HepG2 (cell line): ENCODE results near the gene DCTN3. TPM values are rescaled to one million over a fixed set of nuclear protein-coding genes. Genes with fewer than 3 reads are reported as not detected.

ENCODE experiments used
- ATAC-seq: fragments of 200-7000 bp; cut with Tn5 transposase; 3 replicates; pipeline ENCODE4 v1.9.1; 2020; ENCODE audit warnings: mild to moderate bottlenecking, moderate library complexity
- BruUV-seq: library from RNA; stranded (reverse); fragments of 400-500 nt; replicated peaks from 2 replicates; lab custom pipeline; 2021; lab: Mats Ljungman, UMichigan
- CTCF ChIA-PET: fragments of 300-600 bp; formaldehyde crosslinking; extraction: SDS; loops from one replicate; lab custom pipeline; 2021; ENCODE audit warnings: low total read pairs, inconsistent platforms, low intra/inter-chr PET ratio; lab: Yijun Ruan, JAX
- POLR2A ChIA-PET: fragments of 350-600 bp; sonication (Branson Sonifier 250); formaldehyde crosslinking; loops from one replicate; lab custom pipeline; 2020; ENCODE audit warnings: antibody characterized with exemption, inconsistent platforms; lab: Yijun Ruan, JAX
- DNase-seq: peaks from one replicate; pipeline ENCODE4 v3.0.0-alpha.2; 2015; ENCODE audit warnings: low spot score
- FAIRE-seq: peaks from 3 replicates; lab custom pipeline; 2011; peaks lifted over from hg19 to GRCh38; lab: Jason Lieb, UNC
- H2AFZ ChIP-seq: one replicate; pipeline ENCODE4 v1.6.1; 2011; ENCODE audit warnings: low read length, inconsistent platforms
- H3K27ac ChIP-seq: fragments of 300-600 bp; 3 replicates; pipeline ENCODE4 v1.8.0; 2011; ENCODE audit warnings: mixed run types, mild to moderate bottlenecking, mixed read lengths, low read length, inconsistent platforms; ENCODE audit not compliant: insufficient read depth; ENCODE audit errors: extremely low read length
- H3K27me3 ChIP-seq, 2 experiments: fragments of 200-600 bp in 1 of 2; 2 replicates in 1 of 2; 3 replicates in 1 of 2; pipeline versions ENCODE4 v1.6.0 to v1.8.0; 2011; ENCODE audit warnings: low read length in 2 of 2, mild to moderate bottlenecking in 2 of 2, moderate library complexity in 2 of 2, inconsistent platforms in 1 of 2; ENCODE audit not compliant: insufficient read depth in 2 of 2, control insufficient read depth in 1 of 2
- H3K36me3 ChIP-seq, 2 experiments: fragments of 200-600 bp in 1 of 2; replicated peaks in 1 of 2; 2 replicates in 1 of 2; 3 replicates in 1 of 2; pipeline versions ENCODE4 v1.5.1 to v1.8.0; 2011; ENCODE audit warnings: low read length in 2 of 2, inconsistent platforms in 1 of 2; ENCODE audit not compliant: insufficient read depth in 2 of 2, control insufficient read depth in 1 of 2
- H3K4me1 ChIP-seq: 2 replicates; pipeline ENCODE4 v1.5.1; 2012; ENCODE audit warnings: low read length, inconsistent platforms; ENCODE audit not compliant: insufficient read depth
- H3K4me2 ChIP-seq: 2 replicates; pipeline ENCODE4 v1.6.0; 2011; ENCODE audit warnings: low read depth, low read length, inconsistent platforms
- H3K4me3 ChIP-seq, 3 experiments: fragments of 200-600 bp in 1 of 3; sonication (generic), shearing (Covaris generic) in 1 of 3; replicated peaks in 1 of 3; 2 replicates each; pipeline ENCODE4 v1.5.1; 2011 to 2016; ENCODE audit warnings: low read length in 3 of 3, inconsistent platforms in 2 of 3, low read depth in 2 of 3, mild to moderate bottlenecking in 2 of 3, control low read depth in 1 of 3, mixed read lengths in 1 of 3; ENCODE audit not compliant: insufficient read depth in 1 of 3
- H3K79me2 ChIP-seq: one replicate; pipeline ENCODE4 v1.6.1; 2011; ENCODE audit warnings: low read length, inconsistent platforms; ENCODE audit not compliant: insufficient read depth
- H3K9ac ChIP-seq: 2 replicates; pipeline ENCODE4 v1.6.0; 2011; ENCODE audit warnings: mild to moderate bottlenecking, low read depth, low read length, inconsistent platforms; ENCODE audit not compliant: insufficient read depth
- H3K9me3 ChIP-seq: 2 replicates; pipeline ENCODE4 v1.5.1; 2012; ENCODE audit warnings: mild to moderate bottlenecking, low read length
- H4K20me1 ChIP-seq: 2 replicates; pipeline ENCODE4 v1.6.0; 2011; ENCODE audit warnings: inconsistent platforms, mild to moderate bottlenecking, low read length, moderate library complexity; ENCODE audit not compliant: insufficient read depth
- HMGXB4 ChIP-seq, 2 experiments: sonication (generic) in 1 of 2; formaldehyde crosslinking in 1 of 2; IDR thresholded peaks; 2 replicates each; pipeline versions ENCODE4 v1.4.0 to v1.6.1; 2018 to 2020; ENCODE audit warnings: missing genetic modification reagents in 2 of 2, borderline replicate concordance in 1 of 2, low read depth in 1 of 2, mild to moderate bottlenecking in 1 of 2, missing biosample characterization in 1 of 2
- HNRNPL ChIP-seq: fragments of 200-400 bp; formaldehyde crosslinking; IDR thresholded peaks from 2 replicates; pipeline ENCODE4 v1.6.1; 2017; ENCODE audit warnings: mild to moderate bottlenecking, low read depth, low read length
- MXI1 ChIP-seq: IDR thresholded peaks from 3 replicates; pipeline ENCODE4 v1.6.1; 2012; ENCODE audit warnings: low read depth, low read length, inconsistent platforms, borderline replicate concordance
- NAIF1 ChIP-seq: sonication (generic); formaldehyde crosslinking; IDR thresholded peaks from 2 replicates; pipeline ENCODE4 v1.5.0; 2020; ENCODE audit warnings: mild to moderate bottlenecking, missing genetic modification reagents, borderline replicate concordance
- PHF21A ChIP-seq: sonication (generic); formaldehyde crosslinking; IDR thresholded peaks from 2 replicates; pipeline ENCODE4 v1.5.0; 2020; ENCODE audit warnings: mild to moderate bottlenecking, missing genetic modification reagents
- RFXAP ChIP-seq: sonication (generic); formaldehyde crosslinking; IDR thresholded peaks from 2 replicates; pipeline ENCODE4 v1.4.0; 2020; ENCODE audit warnings: missing genetic modification reagents, borderline replicate concordance
- SIX1 ChIP-seq: sonication (generic); formaldehyde crosslinking; IDR thresholded peaks from 2 replicates; pipeline ENCODE4 v1.4.0; 2020; ENCODE audit warnings: missing genetic modification reagents, borderline replicate concordance
- SOX6 ChIP-seq, 2 experiments: fragments of 450-650 bp in 1 of 2; sonication (generic) in 1 of 2; formaldehyde crosslinking in 1 of 2; IDR thresholded peaks; 2 replicates each; pipeline versions ENCODE4 v1.4.0 to v1.6.1; 2017 to 2020; ENCODE audit warnings: antibody characterized with exemption in 1 of 2, mild to moderate bottlenecking in 1 of 2, missing genetic modification reagents in 1 of 2
- SRY ChIP-seq: sonication (generic); formaldehyde crosslinking; IDR thresholded peaks from 2 replicates; pipeline ENCODE4 v1.8.0; 2022; ENCODE audit warnings: mild to moderate bottlenecking, missing genetic modification reagents
- XRCC5 ChIP-seq: fragments of 200-400 bp; formaldehyde crosslinking; optimal IDR thresholded peaks from 2 replicates; pipeline ENCODE3; 2017; ENCODE audit warnings: mild to moderate bottlenecking, low read length
- ZFP37 ChIP-seq: sonication (generic); formaldehyde crosslinking; IDR thresholded peaks from 2 replicates; pipeline ENCODE4 v1.4.0; 2020; ENCODE audit warnings: missing genetic modification reagents, borderline replicate concordance
- ZNF44 ChIP-seq: sonication (generic); formaldehyde crosslinking; IDR thresholded peaks from 2 replicates; pipeline ENCODE4 v1.5.1; 2020; ENCODE audit warnings: mild to moderate bottlenecking, missing genetic modification reagents
- ZNF574 ChIP-seq: sonication (generic); formaldehyde crosslinking; IDR thresholded peaks from 2 replicates; pipeline ENCODE4 v1.4.0; 2020; ENCODE audit warnings: missing genetic modification reagents
- WGBS: methylation state at CpG from one replicate; pipeline ENCODE4 v1.1.6; 2017; ENCODE audit warnings: low lambda C conversion rate; 5-methylcytosine and 5-hydroxymethylcytosine counted together
- in situ Hi-C: cut with HindIII; loops from 2 replicates; pipeline ENCODE4 v1.10.0; 2017; ENCODE audit warnings: low pct_unique_long_range_greater_than_20kb; ENCODE audit not compliant: extremely low pct_ligation_motif_present
- intact Hi-C: fragments of 100-400 bp; cut with micrococcal nuclease; formaldehyde crosslinking; loops from one replicate; pipeline ENCODE4 v1.10.0; 2022; ENCODE audit not compliant: unreplicated experiment
- polyA plus RNA-seq, 8 experiments: library from polyadenylated mRNA; depleted of rRNA in 3 of 8; stranded (reverse) in 7 of 8; unstranded in 1 of 8; fragments of >200 nt; fragmentation: Illumina TruSeq in 4 of 8; extraction: Trizol in 4 of 8; gene quantifications; 2 replicates each; pipeline versions ENCODE4 v1.2.1 to v1.2.3, GENCODE V29; 2011 to 2016; ENCODE audit warnings: low read depth in 4 of 8, missing spikeins in 1 of 8, mixed read lengths in 1 of 8; ENCODE audit not compliant: insufficient read depth in 1 of 8
- total RNA-seq, 5 experiments: library from RNA; depleted of rRNA; stranded (reverse); fragments of >200 nt; fragmentation: Illumina TruSeq; extraction: Trizol; gene quantifications; 2 replicates each; pipeline ENCODE4 v1.2.3, GENCODE V29; 2016; ENCODE audit warnings: low read depth in 1 of 5
- TF ChIP-seq, protein P1 (sequence below): sonication (generic); formaldehyde crosslinking; conservative IDR thresholded peaks from 2 replicates; pipeline ENCODE4 v1.8.0; 2022; ENCODE audit warnings: mild to moderate bottlenecking, moderate library complexity, missing genetic modification reagents
- TF ChIP-seq, protein P2 (sequence below): sonication (generic); formaldehyde crosslinking; IDR thresholded peaks from 2 replicates; pipeline ENCODE4 v1.5.0; 2020; ENCODE audit warnings: missing genetic modification reagents, mild to moderate bottlenecking, borderline replicate concordance

Gene DCTN3
- total and polyA plus RNA-seq, 2 of the 13 experiments (the other 11 are each of a cell fraction or from before 2014, with no cell fraction given) = 27.4 to 34.5 TPM

DNA sequence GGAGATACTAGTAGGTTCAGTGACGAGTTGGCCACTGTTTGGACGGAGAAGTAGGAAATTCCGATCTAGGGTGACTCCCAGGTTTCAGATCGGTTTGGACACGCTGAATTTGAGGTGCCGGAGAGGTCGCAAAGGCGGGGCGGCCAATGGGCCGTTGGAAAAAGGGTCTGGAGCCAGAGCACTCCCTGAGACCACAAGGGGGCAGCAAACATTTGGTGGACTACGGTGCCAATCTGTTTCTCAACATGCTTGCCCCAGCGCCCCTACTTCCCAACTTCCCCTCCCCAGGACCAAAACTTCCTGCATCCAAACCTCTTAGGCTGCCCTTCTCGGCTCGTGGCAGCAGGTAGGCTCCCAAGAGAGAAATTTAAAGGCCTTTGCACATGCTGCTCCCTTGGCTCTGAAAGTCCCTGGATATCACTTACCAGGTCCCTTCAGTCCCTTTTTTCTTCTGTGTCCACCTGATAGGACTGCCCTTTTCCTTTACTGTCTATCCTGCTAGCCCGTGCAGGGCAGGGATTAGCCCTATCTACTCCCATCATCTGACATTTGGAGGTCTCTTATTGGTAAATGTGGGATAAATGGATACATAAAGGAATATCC, 7.4 kb downstream of the DCTN3 start:
- H3K4me3 ChIP-seq = peak overlapping the region; percentile 84 to 91 (median 89)
- in situ Hi-C loops = no loop called here
- peak overlapping the region; percentile 95; the same call in 1 of the 2 replicates for H3K9ac ChIP-seq
- H2AFZ ChIP-seq = no peak overlapping the region
- CTCF ChIA-PET = interaction anchor here (1.1 to 3.5 kb wide), 3 partner anchors 20 to 62 kb away, joined by 3 to 54 read pairs (median 6); no protein-coding TSS in a partner anchor
- WGBS = under 1% methylated on average over 12 of the region's 15 CpGs
- ATAC-seq = peak; percentile 78
- no peaks in the 10 kb centered on the region; the same call in 1 of the 2 replicates for H4K20me1 ChIP-seq
- peaks cover 1 to 4% of the 10 kb centered on the region in 2 experiments; a peak in 2 of 5 replicates for H3K36me3 ChIP-seq
- H3K27ac ChIP-seq = no peak overlapping the region
- no peaks in the 10 kb centered on the region for H3K9me3 ChIP-seq
- peaks cover 29% of the 10 kb centered on the region for H3K4me1 ChIP-seq
- BruUV-seq = no TSS peak
- intact Hi-C loops = loop anchor here (1.0 kb wide), 2 partner anchors 7 to 21 kb away; partner anchors contain the start of gene DCTN3
- peak overlapping the region; percentile 77 for H3K4me2 ChIP-seq
- FAIRE-seq = peak; percentile 82
- DNase-seq = peak; percentile 73
- H3K79me2 ChIP-seq = peaks cover 6% of the 10 kb centered on the region
- POLR2A ChIA-PET = interaction anchor here (0.9 to 2.2 kb wide), 6 partner anchors 16 to 52 kb away, joined by 3 to 13 read pairs (median 4); partner anchors contain the start of genes ARID3C, GALT and SIGMAR1
- H3K27me3 ChIP-seq = no peaks in the 10 kb centered on the region
- TF ChIP-seq SOX6 (IDR thresholded peaks at IDR 0.05) (no peak), SOX6 (CRISPR knock-in tag; IDR thresholded peaks at IDR 0.05) (peak; percentile 18; the same call in 1 of the 2 replicates), PHF21A (CRISPR knock-in tag) (no peak), HMGXB4 (CRISPR knock-in tag; IDR thresholded peaks at IDR 0.05; ENCODE audit: borderline replicate concordance in 1 of 2, low read depth in 1 of 2) (peak in 1 of 2 experiments; percentile 37; a peak in 1 of 4 replicates), SRY (CRISPR knock-in tag) (0 out of 2 replicates have a peak, but pooled peaks have one; percentile 10), HNRNPL (0 out of 2 replicates have a peak, but pooled peaks have one; percentile 25), MXI1 (peak; percentile 8; the same call in 1 of the 3 replicates), SIX1 (CRISPR knock-in tag) (no peak), ZNF574 (CRISPR knock-in tag) (peak; percentile 19; the same call in 1 of the 2 replicates), XRCC5 (peak; percentile 30), RFXAP (CRISPR knock-in tag) (no peak), NAIF1 (CRISPR knock-in tag) (no peak), ZNF44 (no peak), ZFP37 (CRISPR knock-in tag) (0 out of 2 replicates have a peak, but pooled peaks have one; percentile 29)
- TF ChIP-seq, protein P1, sequence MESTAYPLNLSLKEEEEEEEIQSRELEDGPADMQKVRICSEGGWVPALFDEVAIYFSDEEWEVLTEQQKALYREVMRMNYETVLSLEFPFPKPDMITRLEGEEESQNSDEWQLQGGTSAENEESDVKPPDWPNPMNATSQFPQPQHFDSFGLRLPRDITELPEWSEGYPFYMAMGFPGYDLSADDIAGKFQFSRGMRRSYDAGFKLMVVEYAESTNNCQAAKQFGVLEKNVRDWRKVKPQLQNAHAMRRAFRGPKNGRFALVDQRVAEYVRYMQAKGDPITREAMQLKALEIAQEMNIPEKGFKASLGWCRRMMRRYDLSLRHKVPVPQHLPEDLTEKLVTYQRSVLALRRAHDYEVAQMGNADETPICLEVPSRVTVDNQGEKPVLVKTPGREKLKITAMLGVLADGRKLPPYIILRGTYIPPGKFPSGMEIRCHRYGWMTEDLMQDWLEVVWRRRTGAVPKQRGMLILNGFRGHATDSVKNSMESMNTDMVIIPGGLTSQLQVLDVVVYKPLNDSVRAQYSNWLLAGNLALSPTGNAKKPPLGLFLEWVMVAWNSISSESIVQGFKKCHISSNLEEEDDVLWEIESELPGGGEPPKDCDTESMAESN (CRISPR knock-in tag) = peak; percentile 43; the same call in 1 of the 2 replicates
- TF ChIP-seq, protein P2, sequence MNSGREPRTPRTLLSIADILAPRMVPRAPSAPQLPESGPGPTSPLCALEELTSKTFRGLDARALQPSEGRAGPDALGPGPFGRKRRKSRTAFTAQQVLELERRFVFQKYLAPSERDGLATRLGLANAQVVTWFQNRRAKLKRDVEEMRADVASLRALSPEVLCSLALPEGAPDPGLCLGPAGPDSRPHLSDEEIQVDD = no peak
